ENCODE results near the gene XPNPEP3.
A peak's percentile ranks its signal among the peaks of the same experiment; 100 is the strongest.
"Not testable (repeated sequence)": the region's sequence is repeated elsewhere in the genome, so short reads cannot be mapped to it uniquely, and the experiment has no call there.

XPNPEP3 gene
- 2.2 to 25.5 (median 10.7) reads per million in 18 experiments for total RNA-seq

GRCh38 chr22:40856513-40857308 is at the start of gene XPNPEP3, which contains the start of gene ST13:
TSS of gene XPNPEP3 (plus strand) at chr22:40857148. CDS start at chr22:40857182, 34 bp downstream.
TSS of gene ST13 (minus strand) at chr22:40856639. CDS start at chr22:40856540, 99 bp downstream.
- DNase-seq, result peak; percentile 97 to 98

GRCh38 chr22:40808018-40808841 is 48.7 kb upstream of the XPNPEP3 start:
- DNase-seq, result peak in 1 of 2 donors; percentile 14

- no peak for DNase-seq
Observed at GRCh38 chr22:40813912-40814315, 43.0 kb upstream of the XPNPEP3 start.

- no peak for DNase-seq
Observed at GRCh38 chr22:40817737-40818136, 39.2 kb upstream of the XPNPEP3 start.

GRCh38 chr22:40818192-40818746 is 38.7 kb upstream of the XPNPEP3 start:
- no peak for DNase-seq

GRCh38 chr22:40818747-40819598 is 38.0 kb upstream of the XPNPEP3 start, which contains the start of gene SLC25A17:
TSS of gene SLC25A17 (minus strand) at chr22:40819346. CDS start at chr22:40819248, 98 bp downstream.
- peak; percentile 75 to 87 for DNase-seq

GRCh38 chr22:40819599-40820140 is 37.3 kb upstream of the XPNPEP3 start:
- peak in 1 of 2 donors; percentile 11 for DNase-seq

- no peak for DNase-seq
Observed at GRCh38 chr22:40823426-40823825, 33.5 kb upstream of the XPNPEP3 start.

GRCh38 chr22:40826292-40826691 is 30.7 kb upstream of the XPNPEP3 start:
- not testable (repeated sequence) for DNase-seq

GRCh38 chr22:40826984-40827741 is 29.8 kb upstream of the XPNPEP3 start:
- no peak for DNase-seq

- no peak for DNase-seq
Observed at GRCh38 chr22:40829131-40829530, 27.8 kb upstream of the XPNPEP3 start.

GRCh38 chr22:40834619-40835018 is 22.3 kb upstream of the XPNPEP3 start:
- DNase-seq, result no peak

GRCh38 chr22:40838486-40838885 is 18.5 kb upstream of the XPNPEP3 start:
- no peak for DNase-seq

GRCh38 chr22:40844951-40845350 is 12.0 kb upstream of the XPNPEP3 start:
- no peak for DNase-seq

GRCh38 chr22:40845816-40846215 is 11.1 kb upstream of the XPNPEP3 start:
- DNase-seq, result not testable (repeated sequence)

GRCh38 chr22:40853333-40853732 is 3.6 kb upstream of the XPNPEP3 start:
- no peak for DNase-seq

- no peak for DNase-seq
Observed at GRCh38 chr22:40853961-40854360, 3.0 kb upstream of the XPNPEP3 start.

- peak; percentile 81 to 88 for DNase-seq
Observed at GRCh38 chr22:40855071-40855978, 1.6 kb upstream of the XPNPEP3 start.

- peak; percentile 43 to 49 for DNase-seq
Observed at GRCh38 chr22:40855979-40856512, 902 bp upstream of the XPNPEP3 start.

Data from inflammatory macrophage (primary cell).